HL-60 (cell line): ENCODE measurements around the gene BMP7.

ENCODE experiments used
- GABPA ChIP-seq: IDR thresholded peaks from 2 replicates; pipeline ENCODE4 v1.6.1; 2012; ENCODE audit warnings: low read depth
- POLR2AphosphoS5 ChIP-seq: IDR thresholded peaks from 2 replicates; pipeline ENCODE4 v1.6.1; 2012; ENCODE audit warnings: low read depth
- REST ChIP-seq: IDR thresholded peaks from 2 replicates; pipeline ENCODE4 v1.6.1; 2012; ENCODE audit warnings: low read depth; ENCODE audit not compliant: insufficient replicate concordance
- TF ChIP-seq, protein P1 (sequence below): IDR thresholded peaks from one replicate; pipeline ENCODE4 v1.5.1; 2011; ENCODE audit warnings: low read length, control low read depth, inconsistent platforms; ENCODE audit not compliant: insufficient read depth

DNA sequence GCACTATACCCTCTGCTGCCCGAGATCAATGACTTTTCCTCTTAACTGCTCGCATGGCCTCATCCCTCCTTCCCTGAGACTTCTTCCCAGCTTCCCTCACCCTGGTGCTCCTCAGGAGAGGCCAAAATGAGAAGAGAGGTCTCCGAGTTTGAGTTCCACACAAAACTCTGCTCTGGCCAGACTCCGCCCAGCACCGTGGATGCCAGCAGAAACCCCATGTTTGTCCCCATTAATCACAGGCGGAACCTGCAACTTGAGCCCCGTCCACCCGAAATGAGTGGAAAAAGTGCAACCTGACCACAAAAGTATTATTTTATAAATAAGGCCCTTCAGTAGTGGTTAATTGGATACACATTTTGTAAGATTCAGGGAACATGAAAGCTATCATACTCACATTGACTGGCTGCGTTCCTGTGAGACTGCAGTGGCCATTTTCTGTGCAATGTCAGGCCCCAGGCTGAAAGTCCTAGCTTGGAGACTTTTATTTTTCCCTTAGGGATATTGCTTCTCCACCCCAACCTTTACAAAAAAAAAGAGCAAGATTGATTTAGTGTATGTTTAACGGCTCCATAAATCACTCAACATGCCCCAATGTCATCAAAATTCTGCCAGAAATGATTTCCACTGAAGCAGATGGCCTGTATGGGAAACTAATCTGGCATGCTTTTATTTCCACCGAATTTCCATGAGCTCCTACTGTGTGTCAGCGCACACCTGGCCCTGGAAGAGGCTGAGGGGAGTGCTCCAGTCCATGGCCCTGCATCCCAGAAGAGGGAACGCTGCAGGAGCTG is 134.6 kb downstream of the BMP7 start:
- TF ChIP-seq, protein P1, sequence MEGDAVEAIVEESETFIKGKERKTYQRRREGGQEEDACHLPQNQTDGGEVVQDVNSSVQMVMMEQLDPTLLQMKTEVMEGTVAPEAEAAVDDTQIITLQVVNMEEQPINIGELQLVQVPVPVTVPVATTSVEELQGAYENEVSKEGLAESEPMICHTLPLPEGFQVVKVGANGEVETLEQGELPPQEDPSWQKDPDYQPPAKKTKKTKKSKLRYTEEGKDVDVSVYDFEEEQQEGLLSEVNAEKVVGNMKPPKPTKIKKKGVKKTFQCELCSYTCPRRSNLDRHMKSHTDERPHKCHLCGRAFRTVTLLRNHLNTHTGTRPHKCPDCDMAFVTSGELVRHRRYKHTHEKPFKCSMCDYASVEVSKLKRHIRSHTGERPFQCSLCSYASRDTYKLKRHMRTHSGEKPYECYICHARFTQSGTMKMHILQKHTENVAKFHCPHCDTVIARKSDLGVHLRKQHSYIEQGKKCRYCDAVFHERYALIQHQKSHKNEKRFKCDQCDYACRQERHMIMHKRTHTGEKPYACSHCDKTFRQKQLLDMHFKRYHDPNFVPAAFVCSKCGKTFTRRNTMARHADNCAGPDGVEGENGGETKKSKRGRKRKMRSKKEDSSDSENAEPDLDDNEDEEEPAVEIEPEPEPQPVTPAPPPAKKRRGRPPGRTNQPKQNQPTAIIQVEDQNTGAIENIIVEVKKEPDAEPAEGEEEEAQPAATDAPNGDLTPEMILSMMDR, result no peak
- TF ChIP-seq REST, result no peak
- TF ChIP-seq POLR2AphosphoS5, result no peak
- TF ChIP-seq GABPA, result no peak
